IPS-NIHi11 (cell line): Measurements from ENCODE around the gene SURF2.
"Not testable (repeated sequence)": the region's sequence is repeated elsewhere in the genome, so short reads cannot be mapped to it uniquely, and the experiment has no call there.

Source experiments
- DNase-seq: peaks from one replicate; pipeline ENCODE4 v3.0.0; 2012; ENCODE audit warnings: mixed read lengths, low spot score

SURF2 gene

DNA sequence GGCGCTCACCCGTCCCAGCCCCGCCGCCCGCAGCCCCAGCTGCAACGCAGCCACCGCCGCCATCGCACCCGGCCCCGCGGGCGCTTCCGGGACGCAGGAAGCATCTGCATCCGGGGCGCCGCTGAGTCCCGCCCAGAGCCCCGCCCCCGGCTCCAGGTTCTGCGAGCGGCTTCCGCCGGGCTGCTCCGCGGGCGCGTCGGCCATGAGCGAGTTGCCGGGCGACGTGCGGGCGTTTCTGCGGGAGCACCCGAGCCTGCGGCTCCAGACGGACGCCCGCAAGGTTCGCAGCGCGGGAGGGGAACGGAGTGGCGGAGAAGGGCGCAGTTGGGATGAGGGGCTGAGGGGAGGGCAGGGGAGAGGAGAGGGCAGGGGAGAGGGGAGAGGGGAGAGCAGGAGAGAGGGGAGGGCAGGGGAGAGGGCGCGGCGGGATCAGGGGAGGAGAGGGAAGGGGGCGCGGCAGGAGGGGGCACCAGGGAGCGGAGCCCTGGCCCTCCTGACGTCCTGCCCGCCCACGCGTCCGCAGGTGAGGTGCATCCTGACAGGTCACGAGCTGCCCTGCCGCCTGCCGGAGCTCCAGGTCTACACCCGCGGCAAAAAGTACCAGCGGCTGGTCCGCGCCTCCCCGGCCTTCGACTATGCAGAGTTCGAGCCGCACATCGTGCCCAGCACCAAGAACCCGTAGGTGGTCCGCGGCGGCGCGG, at the start of gene SURF2, which contains the start of gene SURF1:
Gene SURF2 (plus strand): TSS at position 160 of the 701 bp plus-strand sequence. CDS start 43 bp downstream, at position 203.
Gene SURF1 (minus strand): TSS at position 97 of the 701 bp plus-strand sequence. CDS start 34 bp downstream, at position 63.
- DNase-seq, result peak; percentile 94

DNA sequence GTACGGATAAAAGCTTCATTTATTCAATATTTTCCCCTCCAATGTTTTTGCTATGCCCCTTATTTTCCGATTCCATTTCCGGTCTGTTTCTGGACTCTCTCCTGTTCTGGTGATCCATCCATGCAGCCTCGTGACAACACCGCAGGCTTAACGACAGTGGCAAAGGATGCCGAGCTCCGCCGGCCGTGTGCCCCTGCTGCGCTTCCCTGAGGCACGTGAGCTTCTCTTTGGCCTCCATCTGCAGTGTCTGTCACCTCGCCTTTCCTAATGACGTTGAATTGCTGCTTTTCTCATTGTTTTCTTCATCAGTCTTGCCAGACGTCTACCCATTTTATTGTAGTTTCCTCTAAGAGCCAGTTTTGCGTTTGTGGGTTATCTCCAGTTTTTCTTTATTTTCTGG, 49.0 kb upstream of the SURF2 start:
- no peak for DNase-seq

DNA sequence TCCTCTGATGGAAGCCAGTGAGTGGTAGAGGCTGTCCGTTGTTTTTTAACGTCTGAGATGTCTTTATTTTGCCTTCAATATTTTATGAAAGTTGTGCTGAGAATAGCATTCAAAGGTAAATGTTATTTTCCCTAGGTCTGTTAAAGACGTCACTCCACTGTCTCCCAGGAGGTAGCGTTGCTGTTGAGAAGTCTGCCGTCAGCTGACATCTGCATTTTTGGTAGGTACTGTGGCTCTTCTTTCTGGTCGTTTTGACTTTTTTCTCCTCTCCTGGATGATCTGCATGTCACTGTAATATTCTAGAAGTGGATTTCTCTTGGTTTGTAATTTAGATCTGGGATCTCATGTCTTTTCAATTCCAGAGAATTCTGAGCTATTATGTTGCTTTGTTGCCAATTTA, 46.7 kb upstream of the SURF2 start:
- DNase-seq, result no peak

DNA sequence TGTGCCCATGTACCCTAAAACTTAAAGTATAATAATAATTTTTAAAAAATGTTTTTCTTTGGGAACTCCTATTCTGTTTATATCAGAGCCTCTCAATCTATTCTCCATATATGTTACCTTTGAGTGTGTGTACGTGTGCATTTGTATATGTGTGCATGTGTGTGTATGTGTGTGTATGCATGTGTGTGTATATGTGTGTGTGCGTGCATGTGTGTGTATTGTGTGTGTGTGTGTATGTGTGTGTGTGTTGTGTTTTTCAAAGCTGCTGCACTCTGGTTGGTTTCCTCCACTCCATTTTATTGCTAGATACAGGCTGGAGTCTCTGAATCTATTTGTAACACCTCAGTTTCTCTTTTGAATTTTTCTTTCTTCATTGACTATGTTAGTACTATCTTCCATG, 40.4 kb upstream of the SURF2 start:
- DNase-seq, result no peak

DNA sequence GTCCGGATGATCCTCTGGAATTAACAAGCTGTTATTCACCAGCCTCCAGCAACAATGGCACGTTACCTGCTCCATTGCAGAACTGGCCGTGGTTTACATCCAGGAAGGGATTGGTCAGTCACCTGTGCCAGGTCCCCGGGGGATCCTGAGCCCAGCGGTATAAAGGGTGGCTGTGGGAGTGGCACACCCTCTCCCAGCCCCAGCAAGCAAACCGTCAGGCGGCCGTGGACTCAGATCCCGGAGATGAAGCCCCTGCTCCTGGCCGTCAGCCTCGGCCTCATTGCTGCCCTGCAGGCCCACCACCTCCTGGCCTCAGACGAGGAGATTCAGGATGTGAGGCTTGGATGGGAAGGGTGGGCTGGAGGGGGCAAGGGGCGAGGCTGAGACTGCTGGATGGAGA, 38.8 kb upstream of the SURF2 start:
- not testable (repeated sequence) for DNase-seq

DNA sequence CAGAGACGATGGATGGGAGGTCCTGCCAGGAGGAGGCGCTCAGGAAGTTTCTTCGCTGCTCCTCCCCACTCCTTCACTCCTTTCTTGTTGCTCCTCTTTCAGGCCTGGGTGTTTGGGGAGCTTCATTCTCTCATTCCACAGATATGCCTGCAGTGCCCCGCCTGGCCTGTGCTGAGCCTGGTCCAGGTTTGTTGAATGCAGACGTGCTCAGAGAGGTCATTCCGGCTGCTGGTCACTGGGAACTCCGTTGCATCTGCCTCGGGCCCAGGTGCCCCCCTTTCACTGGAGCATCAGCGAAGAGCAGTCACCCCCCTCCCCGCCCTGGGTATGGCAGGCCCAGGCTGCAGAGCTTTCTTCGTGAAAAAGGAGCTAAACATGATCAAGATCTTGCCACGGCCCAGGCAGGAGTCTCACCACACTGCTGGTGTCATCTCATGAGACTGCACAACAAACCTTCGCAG, 35.9 kb upstream of the SURF2 start:
- DNase-seq, result peak; percentile 37

DNA sequence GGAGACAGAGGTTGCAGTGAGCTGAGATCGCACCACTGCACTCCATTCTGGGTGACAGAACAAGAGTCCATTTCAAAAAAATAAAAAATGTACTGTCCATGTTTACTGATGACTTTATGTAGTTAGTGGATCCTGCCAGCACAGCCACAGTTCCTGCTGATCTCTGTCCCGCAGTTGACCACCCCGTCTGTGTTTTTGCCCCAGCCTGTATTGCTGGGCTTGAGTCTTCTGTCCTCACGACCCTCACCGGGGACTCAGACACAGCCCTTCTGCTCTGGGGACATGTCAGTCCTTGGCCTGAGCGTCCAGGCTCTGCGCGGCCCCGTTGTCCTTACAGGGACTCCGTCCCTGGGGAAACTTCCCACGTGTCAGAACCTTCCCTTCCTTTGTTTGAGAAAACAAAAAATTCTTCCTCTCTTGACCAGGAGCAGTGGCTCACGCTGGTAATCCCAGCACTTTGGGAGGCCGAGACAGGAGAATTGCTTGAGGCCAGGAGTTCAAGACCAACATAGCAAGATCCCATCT, 34.9 kb upstream of the SURF2 start:
- no peak for DNase-seq

DNA sequence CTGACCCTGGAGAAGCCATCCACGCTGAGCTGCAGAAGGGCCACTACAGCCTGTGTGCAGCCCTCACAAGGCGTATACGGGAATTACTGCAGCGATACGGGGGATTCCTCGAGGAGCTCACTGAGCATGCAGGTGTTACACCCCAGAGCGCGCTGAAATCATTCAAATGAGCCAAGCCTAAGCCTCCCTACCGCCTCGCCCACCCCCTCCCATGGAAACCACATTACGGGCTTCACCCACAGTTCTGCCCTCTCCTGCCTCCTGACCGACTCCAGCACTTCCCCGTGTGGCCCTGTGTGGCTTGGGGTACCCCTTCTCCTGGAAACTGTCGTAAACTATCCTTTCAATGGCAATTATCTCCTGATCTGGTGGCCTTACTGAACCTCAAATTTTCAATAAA, 33.6 kb upstream of the SURF2 start:
- DNase-seq, result no peak

DNA sequence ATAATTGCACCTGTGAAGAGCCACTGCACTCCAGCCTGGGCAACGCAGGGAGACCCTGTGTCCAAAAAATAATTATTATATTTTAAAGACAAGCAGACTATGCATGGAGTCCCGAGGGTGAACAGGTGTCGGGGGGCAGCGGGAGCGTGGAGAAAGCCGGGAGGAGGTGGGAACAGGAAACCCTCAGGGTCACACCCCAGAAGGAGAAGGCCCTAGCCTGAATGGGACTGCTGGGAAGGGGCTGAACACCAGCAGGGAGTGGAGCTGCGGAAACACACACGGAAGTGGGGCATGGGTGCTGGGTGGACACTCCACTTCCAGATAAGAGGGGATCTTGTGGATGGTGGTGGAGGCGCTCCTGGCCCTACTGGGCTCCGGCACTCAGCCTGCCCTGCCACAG, 33.1 kb upstream of the SURF2 start:
- no peak for DNase-seq

DNA sequence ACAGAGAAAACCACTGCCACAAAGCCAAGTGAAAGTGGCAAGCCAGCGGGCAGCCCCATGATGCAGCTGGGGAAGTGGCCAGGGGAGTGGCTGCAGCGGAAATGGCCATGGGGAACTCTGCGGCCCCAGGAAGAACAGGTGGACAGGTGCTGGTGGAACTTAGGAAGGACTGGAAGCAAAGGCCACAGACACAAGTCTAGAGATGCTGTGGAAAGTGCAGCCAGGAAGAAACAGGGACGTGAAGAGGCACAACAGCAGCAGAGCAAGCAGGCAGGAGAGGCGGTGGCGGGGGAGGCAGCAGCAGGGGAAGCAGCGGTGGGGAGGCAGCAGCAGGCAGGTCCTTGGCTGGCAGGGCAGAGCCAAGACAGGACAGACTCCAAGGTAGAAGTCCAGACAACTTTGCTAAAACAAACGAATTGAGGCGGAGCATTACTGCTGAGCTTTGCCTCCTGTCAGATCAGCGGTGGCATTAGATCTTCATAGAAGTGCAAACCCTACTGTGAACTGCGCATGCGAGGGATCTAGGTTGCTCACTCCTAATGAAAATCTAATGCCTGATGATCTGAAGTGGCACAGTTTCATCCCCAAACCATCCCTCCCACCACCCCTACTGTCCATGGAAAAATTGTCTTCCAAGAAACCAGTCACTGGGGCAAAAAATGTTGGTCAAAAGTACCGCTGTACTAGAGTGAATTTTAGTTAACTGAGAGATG, 32.2 kb upstream of the SURF2 start:
- DNase-seq, result no peak

DNA sequence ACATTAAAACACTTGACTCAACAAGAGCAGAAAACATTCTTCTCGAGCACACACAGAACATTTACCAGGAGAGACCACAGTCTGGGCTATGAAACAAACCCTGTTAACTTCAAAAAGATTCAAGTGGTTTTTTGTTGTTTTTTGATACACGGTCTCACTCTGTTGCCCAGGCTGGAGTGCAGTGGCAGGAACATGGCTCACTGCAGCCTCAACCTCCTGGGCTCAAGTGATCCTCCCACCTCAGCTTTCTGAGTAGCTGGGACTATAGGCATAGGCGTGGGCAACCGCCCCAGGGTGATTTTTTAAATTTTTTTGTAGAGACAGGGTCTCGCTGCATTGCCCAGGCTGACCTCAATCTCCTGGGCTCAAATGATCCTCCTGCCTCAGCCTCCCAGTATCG, 29.3 kb upstream of the SURF2 start:
- not testable (repeated sequence) for DNase-seq

DNA sequence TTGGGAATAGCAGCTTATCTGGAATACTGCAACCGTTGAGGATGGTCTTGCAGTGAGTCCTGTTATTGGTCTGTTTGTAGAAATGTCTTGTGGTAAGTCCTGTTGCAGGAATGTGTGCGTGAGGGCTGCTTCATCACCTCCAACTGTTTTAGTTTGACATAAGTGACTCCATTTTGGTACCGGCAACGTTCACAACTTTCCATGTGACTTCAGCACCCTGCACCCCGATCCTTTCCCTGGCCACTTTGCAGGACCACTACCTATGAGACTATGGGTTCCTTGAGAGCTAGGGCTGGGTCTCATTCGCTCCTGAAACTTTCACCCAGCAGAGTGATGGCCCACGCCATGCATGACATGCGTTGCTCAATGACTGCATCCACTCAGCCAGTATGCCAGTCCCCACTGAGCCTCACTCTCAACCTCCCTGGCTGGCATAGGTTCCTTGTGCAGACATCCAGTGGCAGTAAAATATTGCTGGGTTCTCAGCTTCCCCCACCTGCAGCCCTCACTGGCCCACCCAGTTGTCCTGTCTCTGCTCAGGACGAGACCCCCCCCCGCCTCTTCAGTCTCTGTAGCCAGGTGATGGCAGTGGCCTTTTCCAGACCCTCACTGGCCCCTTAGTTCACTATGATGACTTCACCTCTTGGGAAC, 28.4 kb upstream of the SURF2 start:
- DNase-seq, result no peak

DNA sequence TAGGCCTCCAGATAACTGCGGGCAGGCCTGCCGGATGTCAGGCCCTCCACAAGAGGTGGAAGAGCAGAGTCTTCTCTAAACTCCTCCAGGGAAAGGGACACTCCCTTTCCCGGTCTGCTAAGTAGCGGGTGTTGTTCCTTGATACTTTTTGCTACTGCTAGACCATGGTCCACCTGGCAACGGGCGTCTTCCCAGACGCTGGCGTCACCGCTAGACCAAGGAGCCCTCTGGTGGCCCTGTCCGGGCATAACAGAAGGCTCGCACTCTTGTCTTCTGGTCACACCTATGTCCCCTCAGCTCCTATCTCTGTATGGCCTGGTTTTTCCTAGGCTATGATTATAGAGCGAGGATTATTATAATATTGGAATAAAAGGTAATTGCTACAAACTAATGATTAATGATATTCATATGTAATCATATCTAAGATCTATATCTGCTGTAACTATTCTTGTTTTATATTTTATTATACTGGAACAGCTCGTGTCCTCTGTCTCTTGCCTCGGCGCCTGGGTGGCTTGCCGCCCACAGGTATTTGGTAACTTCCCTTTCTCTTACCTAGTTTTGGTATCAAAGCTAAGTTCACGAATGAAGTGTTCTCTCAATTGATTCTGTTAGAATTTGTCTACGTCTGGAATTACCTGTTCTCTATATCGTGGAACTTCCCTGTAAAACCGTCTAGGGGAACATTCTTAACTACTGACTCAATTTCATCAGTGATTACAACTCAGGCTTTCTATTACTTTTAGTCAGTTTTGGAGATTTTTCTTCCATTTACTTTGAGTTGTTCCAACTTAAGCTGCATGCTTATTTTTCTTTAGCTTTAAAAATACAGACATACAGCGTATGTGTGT, 26.8 kb upstream of the SURF2 start:
- not testable (repeated sequence) for DNase-seq

DNA sequence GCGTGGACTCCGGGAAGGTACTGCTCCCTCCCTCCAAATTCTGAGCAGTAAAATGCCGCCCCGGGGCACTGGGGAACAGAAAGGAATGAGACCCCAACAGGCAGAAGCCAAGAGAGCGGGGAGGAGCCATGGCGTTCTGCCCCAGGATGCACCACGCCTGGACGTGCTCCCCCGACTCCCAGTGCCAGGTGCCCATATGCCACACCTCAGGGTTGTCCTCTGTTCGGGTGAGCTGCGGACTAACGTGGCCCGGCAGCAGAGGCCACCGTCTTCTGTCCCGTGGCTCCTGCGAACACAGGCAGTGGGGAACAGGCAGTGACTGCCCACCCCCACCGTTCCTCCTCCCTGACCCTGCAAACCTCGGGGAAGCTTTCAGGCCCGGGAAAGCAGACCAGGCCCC, 25.1 kb upstream of the SURF2 start:
- no peak for DNase-seq

DNA sequence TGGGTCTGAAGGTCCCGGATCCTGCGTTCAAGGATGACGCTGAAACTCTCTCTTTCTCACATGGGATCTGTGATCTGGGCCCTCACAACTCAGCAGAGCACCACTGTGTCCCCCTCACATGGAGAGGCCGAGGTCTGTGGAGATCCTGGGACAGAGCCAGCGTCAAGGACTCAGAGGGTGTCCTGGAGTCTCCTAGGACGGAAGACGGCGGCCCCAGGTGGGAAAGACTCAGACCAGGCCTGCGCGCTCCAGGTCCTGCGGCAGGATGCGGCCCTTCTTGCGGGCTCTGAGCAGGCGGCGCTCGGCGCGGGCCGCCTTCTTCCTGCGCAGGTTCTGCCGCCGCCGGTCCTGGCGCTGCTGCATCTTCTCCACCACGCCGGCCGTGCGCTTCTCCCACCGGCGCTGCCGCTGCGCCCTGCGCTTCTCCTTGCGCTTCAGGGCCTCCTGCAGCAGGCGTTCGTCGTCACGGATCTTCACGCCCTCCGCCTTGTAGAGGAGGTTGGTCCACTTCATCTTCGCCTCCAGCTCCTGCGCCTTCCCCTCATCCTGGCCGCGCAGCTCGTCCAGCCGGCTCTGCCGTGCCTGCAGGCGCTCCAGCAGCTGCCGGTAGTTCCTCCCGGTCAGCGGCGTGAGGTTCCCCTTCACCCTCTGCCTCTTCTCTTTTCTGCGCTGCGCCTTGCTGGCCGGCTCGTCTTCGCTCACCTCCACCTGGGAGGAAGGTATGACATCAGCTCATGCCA, 24.5 kb upstream of the SURF2 start:
- no peak for DNase-seq

DNA sequence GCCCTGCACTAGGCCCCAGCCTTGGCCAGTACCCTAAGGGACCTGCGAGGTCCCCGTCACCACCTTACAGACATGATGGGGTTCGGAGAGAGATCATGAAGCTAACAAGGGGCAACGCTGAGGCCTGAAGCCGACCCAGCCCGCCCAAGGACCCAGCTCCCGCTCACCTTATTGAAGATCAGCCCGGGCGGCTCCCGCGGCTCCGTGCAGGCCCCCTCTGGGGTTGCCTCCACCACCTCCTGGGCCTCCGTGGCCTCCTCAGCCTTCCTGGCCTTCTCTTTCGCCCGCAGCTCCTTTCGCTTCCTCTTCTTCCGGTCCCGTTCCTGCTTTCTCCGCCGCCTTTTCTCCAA, 24.0 kb upstream of the SURF2 start:
- DNase-seq, result no peak

DNA sequence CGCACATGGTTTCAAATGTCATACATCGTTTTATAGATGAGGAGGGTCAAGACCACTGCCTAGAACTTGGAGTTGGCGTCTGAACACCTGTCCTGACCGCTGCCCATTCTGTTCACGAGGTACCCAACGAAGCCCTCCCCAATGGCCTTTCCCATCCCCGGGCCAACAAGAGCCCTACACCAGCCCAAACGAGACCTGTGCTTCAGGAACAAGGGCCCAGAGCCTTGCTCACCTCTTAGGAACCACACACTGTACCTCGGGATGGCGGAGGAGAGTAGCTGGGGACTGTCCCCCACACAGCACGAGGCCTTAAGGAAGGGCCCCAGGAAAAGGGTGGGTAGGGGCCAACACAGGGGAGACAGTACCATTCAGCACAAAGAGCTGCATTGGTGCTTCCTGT, 23.3 kb upstream of the SURF2 start:
- no peak for DNase-seq

DNA sequence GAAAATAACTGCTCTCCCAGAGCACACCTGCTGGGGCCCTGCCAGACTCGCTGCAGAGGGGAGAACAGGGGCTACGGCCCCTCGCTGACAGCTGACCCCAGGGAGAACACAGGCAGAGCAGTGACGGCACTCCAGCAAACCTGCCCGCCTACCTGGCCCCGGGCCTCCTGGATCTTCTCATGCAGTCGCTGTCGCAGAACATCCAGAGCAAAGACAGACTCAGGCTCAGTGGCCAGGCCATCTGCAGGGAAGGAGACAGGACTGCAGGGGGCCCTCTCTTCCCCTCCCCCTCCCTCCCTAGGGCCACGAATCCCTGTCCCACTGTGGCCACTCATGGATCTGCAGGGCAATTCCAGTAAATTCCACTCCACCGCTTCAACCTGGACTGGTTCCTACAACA, 22.8 kb upstream of the SURF2 start:
- no peak for DNase-seq

DNA sequence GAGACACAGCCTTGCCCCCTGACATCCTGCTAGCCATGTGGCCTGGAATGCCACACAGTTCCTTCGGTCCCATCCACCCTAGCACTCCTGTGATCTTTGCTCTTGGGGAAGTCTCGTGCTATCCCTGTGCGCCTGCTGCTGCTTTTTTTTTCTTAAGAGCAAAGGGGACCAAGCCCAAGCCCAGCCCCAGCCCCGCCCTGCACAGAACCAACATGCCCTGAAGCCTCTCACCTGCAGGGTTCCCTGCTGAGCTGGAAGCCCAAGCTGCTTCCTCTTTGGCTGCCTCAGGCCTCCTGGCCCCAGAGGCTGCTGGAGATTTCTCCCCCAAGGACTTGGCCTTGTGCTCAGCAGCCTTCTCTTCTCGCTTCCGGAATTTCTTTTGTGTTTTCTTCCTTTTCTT, 22.2 kb upstream of the SURF2 start:
- no peak for DNase-seq

DNA sequence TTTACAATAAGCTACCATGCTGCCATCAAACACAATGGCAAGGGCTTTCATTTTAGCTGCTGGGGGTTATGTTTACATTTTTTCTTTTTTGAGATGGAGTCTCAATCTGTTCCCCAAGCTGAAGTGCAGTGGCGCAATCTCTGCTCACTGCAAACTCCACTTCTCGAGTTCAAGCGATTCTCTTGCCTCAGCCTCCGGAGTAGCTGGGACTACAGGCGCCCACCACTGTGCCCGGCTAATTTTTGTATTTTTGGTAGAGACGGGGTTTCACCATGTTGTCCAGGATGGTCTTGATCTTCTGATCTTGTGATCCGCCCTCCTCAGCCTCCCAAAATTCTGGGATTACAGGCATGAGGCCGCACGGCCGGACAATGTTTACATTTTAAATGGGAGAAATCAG, 21.5 kb upstream of the SURF2 start:
- not testable (repeated sequence) for DNase-seq
